Adrenal gland (tissue), 5 donors: ENCODE data around the gene TEX11.

Experiments used
- CTCF ChIP-seq, 6 experiments: fragments of 450-650 bp in 4 of 6; fragments of 200-600 bp in 2 of 6; sonication (generic) in 1 of 6; IDR thresholded peaks; 1 replicate in 5 of 6; 2 replicates in 1 of 6; pipeline versions ENCODE4 v1.5.1 to v1.8.0; 2016 to 2021; ENCODE audit warnings: antibody characterized with exemption in 6 of 6, mild to moderate bottlenecking in 2 of 6, moderate library complexity in 1 of 6
- POLR2A ChIP-seq, 2 donors: fragments of 450-650 bp; IDR thresholded peaks; one replicate each; pipeline ENCODE4 v1.6.1; 2017; ENCODE audit warnings: antibody characterized with exemption in 2 of 2, mild to moderate bottlenecking in 2 of 2, moderate library complexity in 1 of 2
- donor health status: DM: no; HTN: no; CAD: no.

- TF ChIP-seq CTCF (IDR thresholded peaks at IDR 0.05), result no peak
- TF ChIP-seq POLR2A (IDR thresholded peaks at IDR 0.05), result no peak
Measured at GRCh38 chrX:70496491-70496890, 412.0 kb downstream of the TEX11 start.
